ENCODE data around the gene CD226. TPM values are rescaled to one million over a fixed set of nuclear protein-coding genes. Genes with fewer than 3 reads are reported as not detected.
"Not testable (repeated sequence)": the region's sequence is repeated elsewhere in the genome, so short reads cannot be mapped to it uniquely, and the experiment has no call there.

The CD226 gene
- total RNA-seq, 1 donor from 2014 or later: 0.62 TPM

- DNase-seq (ENCODE audit: low spot score): no peak
- TF ChIP-seq CTCF (IDR thresholded peaks at IDR 0.05): no peak
- no peaks in the 10 kb centered on the region for H3K27me3 Mint-ChIP-seq (ENCODE audit: low read depth)
- H3K4me1 Mint-ChIP-seq (ENCODE audit: low read depth): peaks cover 24% of the 10 kb centered on the region
- no peak overlapping the region for H3K27ac Mint-ChIP-seq (ENCODE audit: unreplicated experiment)
- H3K4me3 Mint-ChIP-seq (ENCODE audit: unreplicated experiment): no peak overlapping the region
- no peaks in the 10 kb centered on the region for H3K36me3 Mint-ChIP-seq (ENCODE audit: low read depth)
- H3K9me3 Mint-ChIP-seq (ENCODE audit: low read depth): no peaks in the 10 kb centered on the region
Measured at GRCh38 chr18:69870736-69871135, 76.9 kb downstream of the CD226 start.

DNA sequence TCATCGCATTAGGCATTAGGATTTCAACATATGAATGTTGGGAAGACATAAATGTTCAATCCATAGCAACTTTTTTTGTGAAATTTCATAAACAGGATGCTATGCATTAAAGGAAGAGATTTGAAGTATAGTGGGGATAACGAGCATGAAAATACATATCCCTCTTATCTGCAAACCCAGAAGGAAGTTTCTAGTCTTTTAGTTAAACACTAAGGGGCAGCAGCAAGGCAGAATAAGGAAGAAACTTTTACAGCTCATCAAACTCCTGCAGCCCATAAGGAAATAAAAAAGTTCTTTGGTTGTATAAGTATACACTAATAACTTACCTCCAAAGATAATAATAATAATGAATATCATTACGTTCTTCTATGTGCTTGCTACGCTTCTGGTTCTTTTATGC is 81.5 kb downstream of the CD226 start:
- Mint-ChIP-seq H3K36me3 (ENCODE audit: low read depth) (no peaks in the 10 kb centered on the region), H3K27ac (ENCODE audit: unreplicated experiment) (no peak overlapping the region), H3K4me1 (ENCODE audit: low read depth) (peaks cover 23% of the 10 kb centered on the region), H3K9me3 (ENCODE audit: low read depth) (no peaks in the 10 kb centered on the region), H3K27me3 (ENCODE audit: low read depth) (no peaks in the 10 kb centered on the region), H3K4me3 (ENCODE audit: unreplicated experiment) (no peak overlapping the region)
- no peak for DNase-seq (ENCODE audit: low spot score)
- TF ChIP-seq CTCF (IDR thresholded peaks at IDR 0.05): peak; percentile 15

DNA sequence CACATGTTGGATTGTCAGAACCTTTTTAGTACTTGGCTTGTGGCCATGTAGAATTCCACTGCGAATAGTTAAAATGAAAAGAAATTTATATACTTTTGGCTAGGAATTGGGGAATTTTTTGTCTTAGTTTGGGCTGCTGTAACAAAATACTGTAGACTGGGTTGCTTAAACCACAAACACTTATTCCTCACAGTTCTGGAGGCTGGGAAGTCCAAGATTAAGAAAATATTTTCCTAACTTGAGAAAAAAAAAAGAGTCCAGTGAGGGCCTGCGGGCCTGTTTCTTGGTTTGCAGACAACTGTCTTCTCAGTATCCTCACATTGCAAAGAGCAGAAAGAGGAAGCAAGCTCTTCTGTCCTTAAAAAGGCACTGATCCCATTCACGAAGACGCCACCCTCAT is 81.9 kb downstream of the CD226 start:
- no peak overlapping the region for H3K4me3 Mint-ChIP-seq (ENCODE audit: unreplicated experiment)
- no peaks in the 10 kb centered on the region for H3K27me3 Mint-ChIP-seq (ENCODE audit: low read depth)
- H3K36me3 Mint-ChIP-seq (ENCODE audit: low read depth): no peaks in the 10 kb centered on the region
- H3K9me3 Mint-ChIP-seq (ENCODE audit: low read depth): no peaks in the 10 kb centered on the region
- no peak overlapping the region for H3K27ac Mint-ChIP-seq (ENCODE audit: unreplicated experiment)
- DNase-seq (ENCODE audit: low spot score): no peak
- no peak for TF ChIP-seq CTCF (IDR thresholded peaks at IDR 0.05)
- H3K4me1 Mint-ChIP-seq (ENCODE audit: low read depth): peaks cover 21% of the 10 kb centered on the region

- not testable (repeated sequence) for H3K9me3 Mint-ChIP-seq (ENCODE audit: low read depth); H3K27me3 Mint-ChIP-seq (ENCODE audit: low read depth); H3K4me3 Mint-ChIP-seq (ENCODE audit: unreplicated experiment); H3K36me3 Mint-ChIP-seq (ENCODE audit: low read depth); H3K27ac Mint-ChIP-seq (ENCODE audit: unreplicated experiment); DNase-seq (ENCODE audit: low spot score)
- peaks cover 17% of the 10 kb centered on the region for H3K4me1 Mint-ChIP-seq (ENCODE audit: low read depth)
Measured at GRCh38 chr18:69864802-69865201, 82.9 kb downstream of the CD226 start.

DNA sequence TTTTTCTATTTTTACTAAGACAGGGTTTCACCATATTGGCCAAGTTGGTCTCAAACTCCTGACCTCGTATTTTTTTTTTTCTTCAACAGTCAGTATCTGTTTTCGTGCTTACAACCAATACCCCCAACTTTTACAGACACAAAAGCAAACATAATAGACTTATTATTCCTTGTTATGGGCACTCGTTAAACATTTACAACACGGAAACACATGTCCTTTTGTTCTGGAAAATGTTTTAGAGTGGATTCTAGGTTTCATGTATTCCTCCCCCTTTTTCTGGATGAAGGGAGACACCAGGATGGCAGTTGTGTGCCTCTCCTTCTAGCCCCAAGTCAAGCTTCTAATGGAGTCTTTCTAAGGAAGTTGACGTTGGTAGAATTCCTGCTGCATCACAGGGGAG is 88.8 kb downstream of the CD226 start:
- H3K4me3 Mint-ChIP-seq (ENCODE audit: unreplicated experiment): no peak overlapping the region
- no peaks in the 10 kb centered on the region for H3K36me3 Mint-ChIP-seq (ENCODE audit: low read depth)
- H3K27me3 Mint-ChIP-seq (ENCODE audit: low read depth): no peaks in the 10 kb centered on the region
- DNase-seq (ENCODE audit: low spot score): no peak
- TF ChIP-seq CTCF (IDR thresholded peaks at IDR 0.05): no peak
- no peaks in the 10 kb centered on the region for H3K9me3 Mint-ChIP-seq (ENCODE audit: low read depth)
- no peak overlapping the region for H3K27ac Mint-ChIP-seq (ENCODE audit: unreplicated experiment)
- no peaks in the 10 kb centered on the region for H3K4me1 Mint-ChIP-seq (ENCODE audit: low read depth)

DNA sequence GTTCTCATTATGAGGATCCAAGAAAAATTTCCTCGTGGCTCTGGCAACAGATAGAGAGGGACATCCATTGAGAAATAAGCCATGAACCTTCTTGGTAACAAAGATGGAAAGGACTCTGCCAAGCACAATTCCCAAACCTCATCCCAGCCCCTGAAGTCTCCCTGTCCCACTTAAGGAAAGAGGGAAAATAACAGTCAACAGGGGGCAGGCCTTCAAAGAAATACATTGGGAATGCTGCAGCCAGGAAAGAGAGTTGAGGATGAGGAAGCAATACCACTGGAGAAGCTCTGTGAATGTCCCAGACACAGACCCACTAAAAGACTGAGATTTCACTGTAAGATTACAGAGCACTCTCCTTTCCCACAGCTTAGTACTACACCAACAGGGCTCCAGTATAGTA is 93.2 kb downstream of the CD226 start:
- H3K4me3 Mint-ChIP-seq (ENCODE audit: unreplicated experiment): no peak overlapping the region
- TF ChIP-seq CTCF (IDR thresholded peaks at IDR 0.05): no peak
- no peak for DNase-seq (ENCODE audit: low spot score)
- no peaks in the 10 kb centered on the region for H3K4me1 Mint-ChIP-seq (ENCODE audit: low read depth)
- no peaks in the 10 kb centered on the region for H3K27me3 Mint-ChIP-seq (ENCODE audit: low read depth)
- no peaks in the 10 kb centered on the region for H3K36me3 Mint-ChIP-seq (ENCODE audit: low read depth)
- no peaks in the 10 kb centered on the region for H3K9me3 Mint-ChIP-seq (ENCODE audit: low read depth)
- no peak overlapping the region for H3K27ac Mint-ChIP-seq (ENCODE audit: unreplicated experiment)
